ENCODE data around the gene RNF13.

DNA sequence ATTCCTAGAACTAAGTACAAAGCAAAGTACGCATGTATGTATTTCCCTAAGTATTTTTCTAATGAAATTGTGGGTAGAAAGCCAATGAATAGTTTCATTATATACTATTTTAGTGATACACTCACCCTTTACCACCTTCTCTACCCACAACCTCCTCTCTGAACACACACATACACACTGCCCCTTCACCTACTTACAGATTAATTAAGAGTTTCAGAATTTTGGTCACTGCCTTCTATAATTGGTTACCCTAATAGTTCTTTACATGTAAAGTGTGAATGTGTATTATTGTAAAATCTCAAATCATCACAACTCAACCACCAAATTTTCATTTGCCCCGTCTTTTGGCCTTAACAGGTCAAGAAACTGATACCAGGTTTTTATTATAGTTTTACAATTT is 150.5 kb downstream of the RNF13 start:
- TF ChIP-seq, protein P1, sequence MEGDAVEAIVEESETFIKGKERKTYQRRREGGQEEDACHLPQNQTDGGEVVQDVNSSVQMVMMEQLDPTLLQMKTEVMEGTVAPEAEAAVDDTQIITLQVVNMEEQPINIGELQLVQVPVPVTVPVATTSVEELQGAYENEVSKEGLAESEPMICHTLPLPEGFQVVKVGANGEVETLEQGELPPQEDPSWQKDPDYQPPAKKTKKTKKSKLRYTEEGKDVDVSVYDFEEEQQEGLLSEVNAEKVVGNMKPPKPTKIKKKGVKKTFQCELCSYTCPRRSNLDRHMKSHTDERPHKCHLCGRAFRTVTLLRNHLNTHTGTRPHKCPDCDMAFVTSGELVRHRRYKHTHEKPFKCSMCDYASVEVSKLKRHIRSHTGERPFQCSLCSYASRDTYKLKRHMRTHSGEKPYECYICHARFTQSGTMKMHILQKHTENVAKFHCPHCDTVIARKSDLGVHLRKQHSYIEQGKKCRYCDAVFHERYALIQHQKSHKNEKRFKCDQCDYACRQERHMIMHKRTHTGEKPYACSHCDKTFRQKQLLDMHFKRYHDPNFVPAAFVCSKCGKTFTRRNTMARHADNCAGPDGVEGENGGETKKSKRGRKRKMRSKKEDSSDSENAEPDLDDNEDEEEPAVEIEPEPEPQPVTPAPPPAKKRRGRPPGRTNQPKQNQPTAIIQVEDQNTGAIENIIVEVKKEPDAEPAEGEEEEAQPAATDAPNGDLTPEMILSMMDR (IDR thresholded peaks at IDR 0.05 in 4 of 5, conservative IDR thresholded peaks at IDR 0.05 in 1 of 5) = no peak
- TF ChIP-seq POLR2A (IDR thresholded peaks at IDR 0.05) = no peak

Data from gastrocnemius medialis (tissue), 4 donors.